ENCODE data around the gene MAN1A2.
"Not testable (repeated sequence)": the region's sequence is repeated elsewhere in the genome, so short reads cannot be mapped to it uniquely, and the experiment has no call there.

MAN1A2 gene

DNA sequence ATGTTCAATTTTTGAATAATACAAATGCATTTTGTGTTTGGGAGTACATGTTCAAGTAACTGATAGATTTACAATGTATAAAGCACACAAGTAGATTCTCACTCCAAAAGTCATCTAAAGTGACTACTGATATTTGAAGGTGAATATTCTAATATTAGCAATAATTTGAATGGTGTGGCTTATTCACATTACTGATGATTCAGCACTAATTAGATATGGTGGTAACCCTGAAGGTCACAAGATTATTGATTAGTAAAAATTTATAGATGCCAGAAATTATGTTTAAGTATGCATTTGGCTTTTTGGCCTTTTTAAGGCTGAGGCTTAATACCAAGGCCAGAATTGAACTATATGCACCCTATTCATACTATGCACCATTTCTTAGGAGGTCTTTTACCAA, 186.2 kb downstream of the MAN1A2 start:
- in situ Hi-C loops (cut with MboI; ENCODE audit: low sequenced_read_pairs), result no loop called here

DNA sequence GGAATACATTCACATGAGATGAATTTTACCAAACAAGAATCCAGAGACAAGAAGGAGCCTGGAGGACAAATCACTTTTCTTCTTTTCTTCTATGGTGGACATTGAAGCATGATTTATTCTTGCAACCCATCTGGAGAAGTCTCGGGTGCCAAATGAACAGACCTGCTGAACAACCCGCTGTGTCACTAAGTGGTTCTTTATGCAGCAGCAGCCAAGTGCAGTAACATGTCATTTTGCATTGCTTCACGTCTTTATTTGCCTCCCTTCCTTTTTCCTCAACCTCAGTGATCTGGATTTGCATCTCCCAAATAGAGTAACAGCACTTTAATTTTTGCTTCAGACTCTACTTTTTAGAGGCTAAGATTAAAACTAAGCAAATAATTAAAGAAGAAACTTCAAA, 188.6 kb downstream of the MAN1A2 start:
- in situ Hi-C loops (cut with MboI; ENCODE audit: low sequenced_read_pairs), result no loop called here

DNA sequence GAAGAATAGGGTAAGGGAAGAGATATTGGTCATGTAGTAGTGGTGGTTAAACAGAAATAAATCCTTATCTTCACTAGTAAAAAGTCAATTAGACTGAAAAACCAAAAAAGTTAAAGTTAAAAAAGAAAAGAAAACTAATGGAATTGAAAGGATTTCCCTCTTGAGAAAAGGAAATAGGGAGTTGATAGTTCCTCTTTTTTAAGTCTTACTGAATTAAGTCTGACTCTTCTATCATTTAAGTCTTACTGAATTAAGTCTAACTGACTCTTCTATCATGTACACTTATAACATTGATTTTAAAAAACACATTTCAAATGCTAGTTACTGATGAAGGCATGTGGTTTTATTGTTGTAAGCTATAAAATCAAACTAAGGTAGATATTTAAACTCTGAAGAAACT, 189.1 kb downstream of the MAN1A2 start:
- in situ Hi-C loops (cut with MboI; ENCODE audit: low sequenced_read_pairs), result no loop called here

DNA sequence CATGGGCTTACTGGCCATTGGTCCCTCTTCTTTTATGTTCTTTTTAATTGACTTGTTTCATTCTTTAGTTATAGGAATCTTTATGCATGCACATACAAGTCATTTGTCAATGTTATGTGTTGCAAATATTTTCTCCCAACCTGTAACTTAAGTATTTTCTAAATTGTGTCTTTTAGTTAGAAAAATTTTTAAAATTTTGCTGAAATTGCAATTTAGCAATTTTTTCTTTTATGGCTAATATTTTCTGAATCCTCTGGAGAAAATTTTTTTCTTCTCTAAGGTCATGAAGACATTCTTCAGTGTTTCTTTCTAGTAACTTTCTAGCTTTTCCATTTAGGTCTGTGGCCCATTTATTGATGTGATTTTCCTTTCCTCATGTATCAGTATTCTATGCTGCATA, 189.7 kb downstream of the MAN1A2 start:
- in situ Hi-C loops (cut with MboI; ENCODE audit: low sequenced_read_pairs), result no loop called here

DNA sequence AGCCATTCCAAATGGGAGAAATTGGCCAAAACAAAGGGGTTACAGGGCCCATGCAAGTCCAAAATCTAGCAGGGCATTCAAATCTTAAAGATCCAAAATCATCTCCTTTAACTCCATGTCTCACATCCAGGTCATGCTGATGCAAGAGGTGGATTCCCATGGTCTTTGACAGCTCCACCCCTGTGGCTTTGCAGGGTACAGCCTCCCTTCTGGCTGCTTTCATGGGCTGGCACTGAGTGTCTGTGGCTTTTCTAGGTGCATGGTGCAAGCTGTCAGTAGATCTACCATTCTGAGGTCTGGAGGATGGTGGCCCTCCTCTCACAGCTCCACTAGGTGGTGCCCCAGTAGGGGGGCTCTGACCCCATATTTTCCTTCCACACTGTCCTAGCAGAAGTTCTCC, 191.2 kb downstream of the MAN1A2 start:
- in situ Hi-C loops (cut with MboI; ENCODE audit: low sequenced_read_pairs), result not testable (repeated sequence)

DNA sequence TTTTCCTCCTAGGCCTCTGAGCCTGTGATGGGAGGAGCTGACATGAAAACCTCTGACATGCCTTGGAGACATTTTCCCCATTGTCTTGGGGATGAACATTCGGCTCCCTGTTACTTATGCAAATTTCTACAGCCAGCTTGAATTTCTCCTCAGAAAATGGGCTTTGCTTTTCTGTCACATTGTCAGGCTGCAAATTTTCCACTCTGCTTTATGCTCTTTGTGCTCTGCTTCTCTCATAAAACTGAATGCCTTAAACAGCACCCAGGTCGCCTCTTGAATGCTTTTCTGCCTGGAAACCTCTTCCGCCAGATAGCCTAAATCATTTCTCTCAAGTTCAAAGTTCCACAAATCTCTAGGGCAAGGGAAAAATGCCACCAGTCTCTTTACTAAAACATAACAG, 191.9 kb downstream of the MAN1A2 start:
- in situ Hi-C loops (cut with MboI; ENCODE audit: low sequenced_read_pairs), result no loop called here

DNA sequence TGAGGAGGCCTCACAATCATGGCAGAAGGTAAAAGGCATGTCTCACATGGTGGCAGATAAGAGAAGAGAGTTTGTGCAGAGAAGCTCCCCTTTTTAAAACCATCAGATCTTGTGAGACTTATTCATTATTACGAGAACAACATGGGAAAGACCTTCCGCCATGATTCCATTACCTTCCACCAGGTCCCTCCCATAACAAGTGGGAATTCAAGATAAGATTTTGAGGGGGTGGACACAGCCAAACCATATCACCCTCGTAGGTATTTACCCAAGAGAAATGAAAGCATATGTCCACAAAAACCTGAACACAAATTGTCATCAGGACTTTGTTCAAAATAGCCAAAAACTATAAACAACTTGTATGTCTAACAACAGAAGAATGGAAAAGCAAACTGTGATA, 192.7 kb downstream of the MAN1A2 start:
- in situ Hi-C loops (cut with MboI; ENCODE audit: low sequenced_read_pairs), result no loop called here

DNA sequence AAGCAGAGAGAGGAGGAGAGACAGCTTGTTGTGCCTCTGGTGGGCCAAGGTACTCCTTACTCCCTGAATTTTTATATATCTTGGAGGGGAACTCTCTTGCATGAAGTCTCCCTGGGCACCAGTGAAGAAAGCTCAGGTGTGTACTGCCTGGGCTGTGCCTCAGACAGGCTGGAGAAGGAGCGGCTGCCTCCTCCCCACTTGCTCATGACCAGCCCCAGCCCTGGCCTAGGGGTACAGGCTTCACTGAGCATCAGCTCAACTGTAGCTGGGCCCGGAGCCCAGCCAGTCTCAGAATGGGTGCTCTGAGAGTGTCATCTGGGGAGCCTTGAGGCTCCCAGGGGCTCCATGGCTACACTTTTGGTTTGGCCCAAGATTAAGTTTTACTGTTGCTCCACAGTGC, 193.8 kb downstream of the MAN1A2 start:
- in situ Hi-C loops (cut with MboI; ENCODE audit: low sequenced_read_pairs), result no loop called here

DNA sequence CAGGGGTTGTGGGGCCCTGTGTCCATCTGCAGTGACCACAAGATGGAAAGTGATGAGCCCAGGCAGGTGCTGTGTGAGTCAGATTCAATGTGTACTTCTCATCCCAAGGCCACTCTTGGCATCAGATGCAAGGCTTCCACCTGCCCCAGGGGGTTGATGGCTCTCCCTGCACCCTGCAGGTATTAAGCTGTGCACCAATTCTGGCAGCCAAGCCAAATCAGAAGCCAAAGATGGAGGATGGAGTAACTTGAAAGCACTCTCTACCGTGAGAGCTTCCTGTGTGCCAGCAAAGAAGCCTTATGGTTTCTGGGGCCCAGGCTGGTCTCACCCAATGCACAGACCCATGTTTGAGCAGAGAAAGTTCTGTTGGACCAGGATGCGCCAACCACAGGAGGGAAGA, 194.3 kb downstream of the MAN1A2 start:
- in situ Hi-C loops (cut with MboI; ENCODE audit: low sequenced_read_pairs), result no loop called here

DNA sequence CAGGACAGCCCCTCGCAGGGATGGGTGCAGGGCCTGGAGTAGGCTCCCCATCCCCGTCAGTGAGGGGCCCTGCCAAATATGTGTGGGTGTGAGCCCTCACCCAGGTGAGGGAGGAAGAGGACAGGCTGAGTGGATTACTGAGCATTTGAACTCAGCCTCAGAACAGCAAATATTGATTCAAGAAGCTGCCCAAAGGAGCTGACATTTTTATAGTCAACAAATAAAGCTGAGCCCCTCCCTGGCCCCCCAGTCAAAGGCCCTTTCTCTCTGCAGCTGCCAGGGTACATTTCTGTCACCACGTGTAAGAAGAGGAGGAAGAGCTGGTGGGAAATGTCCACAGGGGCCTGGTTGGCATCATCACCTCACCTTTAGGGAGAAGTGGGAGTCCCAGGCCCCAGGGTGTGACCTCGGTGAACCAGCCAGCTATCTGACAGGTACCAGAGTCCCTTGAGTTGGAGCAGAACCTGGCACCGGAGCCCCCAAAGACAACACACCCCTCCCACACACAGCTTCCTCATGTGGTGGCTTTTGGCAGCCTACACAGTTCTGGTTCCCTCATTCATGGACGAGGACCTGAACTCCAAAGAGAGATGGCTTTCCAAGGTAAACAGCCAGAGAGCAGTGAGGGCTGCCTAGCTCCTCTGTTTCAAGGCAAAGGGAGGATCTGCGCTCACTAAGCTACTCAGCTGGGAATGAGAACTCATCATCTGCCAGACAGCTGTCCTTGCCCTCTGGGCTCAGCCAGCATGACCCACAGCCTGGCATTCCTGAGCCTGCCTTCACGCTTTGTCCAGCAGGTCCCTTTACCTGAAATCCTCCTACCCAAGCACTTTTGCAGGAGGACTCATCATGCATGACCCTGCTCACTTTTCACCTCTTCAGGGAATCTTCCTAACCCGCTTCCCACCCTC, 195.6 kb downstream of the MAN1A2 start:
- in situ Hi-C loops (cut with MboI; ENCODE audit: low sequenced_read_pairs), result no loop called here

DNA sequence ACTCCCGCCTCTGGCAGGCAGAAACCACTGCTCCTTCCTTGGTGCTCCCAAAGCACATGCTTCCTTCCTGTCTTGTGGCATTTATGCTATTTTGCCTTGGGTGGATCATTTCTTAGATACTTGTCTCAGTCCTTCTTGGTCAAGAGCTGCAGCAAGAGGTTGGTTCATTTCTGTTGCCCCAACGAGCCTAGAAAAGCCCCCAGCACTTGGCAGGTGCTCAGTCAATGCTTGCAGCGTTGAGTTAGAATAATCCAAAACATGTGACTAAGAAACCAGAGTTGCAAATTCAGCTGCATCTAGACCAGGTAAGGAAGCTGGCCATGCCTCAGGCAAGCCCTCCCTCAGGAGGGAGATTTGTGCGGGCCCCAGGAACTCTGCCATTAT, 196.2 kb downstream of the MAN1A2 start:
- in situ Hi-C loops (cut with MboI; ENCODE audit: low sequenced_read_pairs), result no loop called here

DNA sequence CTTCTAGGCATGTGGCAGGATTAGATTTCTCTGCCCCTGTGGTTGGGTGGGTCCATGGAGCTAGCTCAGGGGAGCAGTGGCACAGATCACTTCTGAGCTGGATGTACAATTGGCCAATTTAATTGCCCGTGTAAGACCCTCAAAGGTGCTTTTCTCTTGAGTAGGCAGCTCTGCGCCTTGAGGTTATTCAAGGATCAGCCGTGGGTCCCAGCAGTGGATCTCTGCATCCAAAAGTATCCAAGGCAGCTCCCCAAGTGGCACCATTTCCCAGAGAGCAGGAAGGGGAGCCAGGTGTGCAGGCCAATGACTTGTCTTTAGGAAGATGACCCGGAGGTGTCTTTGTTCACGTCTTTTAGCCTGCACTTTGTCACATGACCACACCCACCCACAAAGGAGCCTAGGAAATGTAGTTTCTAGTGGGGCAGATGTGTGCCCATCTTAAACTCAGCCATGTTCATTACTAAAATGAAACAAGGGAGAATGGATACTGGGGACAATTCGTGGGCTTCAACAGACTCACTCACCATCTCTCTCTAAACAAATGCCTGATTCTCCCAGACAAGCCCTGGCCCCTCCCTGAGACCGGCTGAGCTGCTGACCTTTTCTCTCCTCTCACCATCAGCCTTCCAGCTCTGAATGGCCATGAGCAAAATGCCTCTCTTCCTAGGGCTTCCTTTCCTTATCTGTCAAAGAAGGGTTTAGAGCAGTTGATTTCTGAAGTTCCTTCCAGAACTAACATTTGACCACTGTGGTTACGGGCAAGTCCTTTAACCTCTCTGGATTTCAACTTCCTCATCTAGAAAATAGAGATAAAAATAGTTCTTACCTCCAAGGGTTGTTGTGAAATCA, 197.2 kb downstream of the MAN1A2 start:
- in situ Hi-C loops (cut with MboI; ENCODE audit: low sequenced_read_pairs), result no loop called here

DNA sequence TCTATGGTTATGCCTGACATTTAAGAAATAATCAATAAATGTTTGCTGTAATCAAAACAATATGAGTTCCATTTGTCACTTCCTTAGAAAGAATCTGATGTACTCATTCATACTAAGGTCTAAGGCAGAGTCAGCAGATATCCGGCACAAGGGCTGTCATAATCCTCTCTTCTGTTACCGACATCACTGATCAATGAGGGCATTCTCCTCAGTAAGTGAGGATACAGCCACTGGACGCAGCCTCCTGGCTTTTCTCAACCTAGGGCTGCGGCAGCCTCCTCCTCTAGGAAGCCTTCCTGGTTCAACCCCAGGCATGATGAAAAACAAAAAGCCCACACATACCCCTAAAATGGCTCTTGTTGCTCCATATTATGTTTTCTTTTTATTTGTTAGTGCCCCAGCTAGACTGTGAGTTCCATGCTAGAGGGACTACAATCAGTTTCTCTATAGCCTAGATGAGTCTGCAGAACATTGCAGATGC, 197.9 kb downstream of the MAN1A2 start:
- in situ Hi-C loops (cut with MboI; ENCODE audit: low sequenced_read_pairs), result no loop called here

DNA sequence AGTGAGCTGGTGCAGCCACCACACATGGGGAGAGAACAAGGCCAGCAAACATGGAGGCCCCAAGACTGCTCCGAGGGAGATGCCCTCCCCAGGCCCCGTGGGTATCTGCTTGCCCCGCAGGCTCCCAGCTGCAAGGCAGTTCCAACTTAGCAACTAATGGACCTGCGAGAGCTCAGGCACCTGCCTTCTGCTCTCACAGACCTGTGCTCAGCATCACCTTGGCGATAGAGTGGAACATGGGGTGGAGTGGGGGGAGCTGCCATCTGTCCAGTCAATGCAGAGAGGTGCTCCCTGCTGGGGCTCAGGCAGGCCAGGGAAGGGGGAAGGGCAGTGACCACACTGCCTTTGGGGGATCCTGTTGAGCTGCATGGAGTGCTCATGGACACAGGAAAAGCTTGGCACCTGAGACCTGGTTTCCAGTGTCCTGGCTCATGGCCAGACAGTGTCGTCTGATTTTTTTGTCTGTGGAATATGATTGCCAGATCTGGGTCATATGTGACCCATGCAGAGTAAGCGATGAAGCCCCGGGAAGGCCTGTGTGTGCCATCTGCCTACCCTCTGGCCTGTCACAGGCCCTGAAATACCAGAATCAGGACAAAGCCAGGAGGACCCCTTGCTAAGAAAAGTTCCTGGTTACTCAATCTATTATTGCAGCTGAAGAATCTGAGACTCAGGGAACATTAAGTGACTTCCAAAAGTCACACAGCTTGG, 198.7 kb downstream of the MAN1A2 start:
- in situ Hi-C loops (cut with MboI; ENCODE audit: low sequenced_read_pairs), result no loop called here

DNA sequence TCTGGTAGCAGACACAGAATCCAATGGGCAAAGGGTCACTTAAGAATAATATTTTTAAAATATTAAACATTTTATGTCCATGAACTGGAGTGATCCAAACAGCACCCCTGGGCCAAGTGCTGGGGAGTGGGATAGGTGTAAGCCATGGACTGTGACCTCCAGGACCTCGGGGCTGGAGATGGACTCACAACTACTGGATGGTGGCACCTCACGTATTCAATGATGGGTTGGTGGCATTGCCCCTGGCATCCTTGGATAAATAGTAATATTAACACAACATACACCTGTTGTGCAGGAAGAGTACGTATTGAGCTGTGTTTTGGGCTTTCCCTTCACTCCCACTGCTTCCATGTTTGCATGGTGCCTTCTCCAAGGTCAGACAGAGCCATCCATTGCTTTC, 199.3 kb downstream of the MAN1A2 start:
- in situ Hi-C loops (cut with MboI; ENCODE audit: low sequenced_read_pairs), result no loop called here

DNA sequence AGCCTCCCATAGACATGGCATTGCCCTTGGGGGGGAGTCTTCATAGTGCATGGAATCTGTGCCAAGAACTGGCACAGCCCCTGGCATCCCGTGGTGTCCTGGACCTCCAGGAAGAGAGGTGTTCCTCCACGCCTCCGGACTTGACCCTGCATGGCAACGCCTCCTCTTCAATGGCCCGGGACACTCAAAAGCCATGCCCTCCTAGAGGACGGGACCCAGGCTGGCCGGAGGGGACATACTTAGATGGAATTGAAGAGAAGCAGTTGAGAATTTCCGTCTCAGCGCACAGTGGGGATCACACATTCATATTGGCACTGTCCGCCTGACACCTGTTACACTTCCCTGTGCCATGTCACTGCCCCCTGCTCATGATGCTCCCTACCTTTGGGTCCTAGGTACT, 200.2 kb downstream of the MAN1A2 start:
- in situ Hi-C loops (cut with MboI; ENCODE audit: low sequenced_read_pairs), result no loop called here

DNA sequence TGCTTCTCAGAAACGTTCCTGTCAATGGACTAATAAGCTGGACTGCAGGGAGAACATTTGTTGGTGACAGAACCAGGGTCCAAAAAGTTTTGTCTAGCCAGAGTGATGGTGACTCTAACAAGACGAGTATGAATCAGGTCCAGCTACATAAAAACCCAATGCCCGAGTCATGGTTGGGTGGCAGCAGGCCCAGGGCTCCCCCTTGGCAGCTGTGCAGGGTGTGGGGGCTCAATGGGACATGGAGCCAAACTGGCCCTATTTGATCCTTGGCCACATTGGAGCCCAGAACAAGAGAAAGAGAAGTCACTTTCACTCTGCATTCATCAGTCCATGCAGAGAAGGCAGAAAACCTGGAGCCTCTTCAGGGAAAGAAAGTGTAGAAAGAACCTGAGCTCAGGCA, 200.7 kb downstream of the MAN1A2 start:
- in situ Hi-C loops (cut with MboI; ENCODE audit: low sequenced_read_pairs), result no loop called here

DNA sequence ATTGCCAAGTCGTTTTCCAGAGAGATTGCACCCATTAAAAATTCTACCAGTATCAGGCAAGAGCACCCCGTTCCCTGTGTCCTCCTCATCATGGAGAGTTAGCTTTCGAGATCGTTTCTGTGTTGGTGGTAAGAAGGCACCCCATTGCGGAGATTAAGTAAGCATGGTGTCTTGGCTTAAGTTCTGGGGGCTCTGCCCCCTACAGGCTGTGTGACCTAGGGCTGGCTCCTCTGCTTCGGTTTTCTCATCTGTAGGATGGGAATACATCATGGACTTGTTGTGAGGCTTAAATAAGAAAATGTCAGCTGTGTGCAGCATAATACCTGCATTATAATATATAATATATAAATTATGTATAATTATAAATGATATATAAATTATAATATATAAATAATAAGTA, 201.8 kb downstream of the MAN1A2 start:
- in situ Hi-C loops (cut with MboI; ENCODE audit: low sequenced_read_pairs), result no loop called here

DNA sequence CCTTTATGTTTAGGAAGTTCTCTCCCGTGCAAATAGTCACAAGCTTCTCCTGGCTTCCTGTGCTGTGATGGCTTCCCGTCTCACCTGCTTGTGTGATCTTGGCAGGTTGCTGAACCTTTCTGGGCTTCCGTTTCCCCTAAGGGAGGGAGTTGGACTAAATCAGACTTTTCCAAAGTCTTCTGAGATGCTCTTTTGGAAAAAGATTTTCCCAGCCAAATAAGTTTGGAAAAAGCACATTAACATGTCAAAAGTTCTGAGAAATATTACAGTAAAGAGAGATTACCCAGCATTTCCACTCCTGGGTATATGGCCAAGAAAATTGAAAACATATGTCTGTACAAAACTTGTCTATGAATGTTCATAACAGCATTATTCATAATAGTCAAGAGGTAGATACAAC, 202.6 kb downstream of the MAN1A2 start:
- in situ Hi-C loops (cut with MboI; ENCODE audit: low sequenced_read_pairs), result no loop called here

DNA sequence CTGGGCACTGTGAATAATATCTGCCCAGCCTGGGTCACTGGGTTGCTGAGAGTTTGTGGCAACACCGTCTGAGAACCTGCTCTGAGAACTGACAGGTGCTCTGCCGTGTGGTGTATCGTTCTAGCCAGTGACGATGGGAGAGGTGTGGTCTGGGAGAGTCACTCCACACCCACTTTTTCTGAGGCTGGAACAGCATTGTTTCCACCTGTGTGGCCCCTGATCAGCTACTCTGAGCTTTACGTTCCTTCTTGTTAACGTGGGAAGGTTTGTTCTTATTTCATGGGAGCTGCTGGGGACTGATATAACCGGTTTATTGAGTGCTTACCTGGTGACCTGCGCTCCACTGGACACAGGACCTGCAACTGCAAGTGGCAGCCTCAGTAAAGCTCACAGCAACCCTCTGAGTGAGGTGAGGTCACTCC, 203.8 kb downstream of the MAN1A2 start:
- in situ Hi-C loops (cut with MboI; ENCODE audit: low sequenced_read_pairs), result no loop called here

DNA sequence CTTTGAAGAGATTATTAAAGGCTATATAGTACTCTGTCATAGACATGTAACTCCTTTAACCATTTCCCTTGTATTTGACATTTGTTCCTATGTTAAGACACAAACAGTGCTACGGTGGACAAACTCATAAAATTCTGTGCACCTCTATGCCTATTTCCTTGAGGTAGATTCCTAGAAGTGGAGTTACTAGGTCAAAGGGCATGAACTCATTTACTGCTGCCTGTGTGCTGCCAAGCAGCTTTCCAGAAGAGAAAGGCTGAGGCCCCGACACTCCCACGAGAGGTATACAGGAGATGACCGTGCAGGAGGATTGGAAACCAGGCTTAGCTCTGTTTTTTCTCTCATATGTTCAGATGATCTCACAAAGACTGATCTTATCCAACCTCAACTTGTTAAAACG, 204.2 kb downstream of the MAN1A2 start:
- in situ Hi-C loops (cut with MboI; ENCODE audit: low sequenced_read_pairs), result no loop called here
